ENCODE data around the gene OOSP4A.
"Not testable (repeated sequence)": the region's sequence is repeated elsewhere in the genome, so short reads cannot be mapped to it uniquely, and the experiment has no call there.

The OOSP4A gene

DNA sequence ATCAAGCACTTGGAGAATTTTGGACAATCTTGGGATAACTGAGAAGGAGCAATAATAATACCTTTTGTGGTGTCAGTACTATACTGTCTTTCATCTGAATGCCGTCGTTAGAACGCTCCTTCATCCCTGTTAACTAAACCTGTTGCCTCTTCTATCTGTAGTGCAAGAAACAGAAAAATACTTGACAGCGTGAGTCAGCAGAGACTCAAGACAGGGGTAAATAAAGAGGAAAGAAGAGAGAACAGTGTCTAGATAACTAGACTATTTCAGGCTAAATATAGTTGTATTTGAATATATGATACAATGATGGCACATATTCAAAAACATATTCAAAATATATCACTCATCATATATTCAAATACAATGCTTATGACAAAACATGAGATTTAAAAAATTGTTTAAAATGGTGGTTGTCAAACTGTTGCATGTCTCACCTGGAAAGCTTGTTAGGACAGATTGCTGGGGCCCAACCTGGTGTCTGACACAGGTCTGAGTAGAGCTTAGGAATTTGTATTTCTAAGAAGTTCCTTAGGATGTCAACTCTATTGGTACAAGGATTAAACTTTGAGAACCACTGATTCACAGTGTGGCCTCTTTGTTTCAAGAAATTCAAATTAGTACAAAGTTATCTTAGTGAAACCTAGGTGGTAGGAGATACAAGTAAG is 17.4 kb downstream of the OOSP4A start:
- Histone ChIP-seq H3K36me3 (ENCODE audit: control insufficient read depth, insufficient read depth, low read length) (no peaks in the 10 kb centered on the region), H3K27me3 (replicated peaks; ENCODE audit: control insufficient read depth, insufficient read depth, low read length) (peaks cover 1% of the 10 kb centered on the region), H3K4me3 (replicated peaks; ENCODE audit: low read depth, low read length) (no peak overlapping the region)
- TF ChIP-seq, protein P1, sequence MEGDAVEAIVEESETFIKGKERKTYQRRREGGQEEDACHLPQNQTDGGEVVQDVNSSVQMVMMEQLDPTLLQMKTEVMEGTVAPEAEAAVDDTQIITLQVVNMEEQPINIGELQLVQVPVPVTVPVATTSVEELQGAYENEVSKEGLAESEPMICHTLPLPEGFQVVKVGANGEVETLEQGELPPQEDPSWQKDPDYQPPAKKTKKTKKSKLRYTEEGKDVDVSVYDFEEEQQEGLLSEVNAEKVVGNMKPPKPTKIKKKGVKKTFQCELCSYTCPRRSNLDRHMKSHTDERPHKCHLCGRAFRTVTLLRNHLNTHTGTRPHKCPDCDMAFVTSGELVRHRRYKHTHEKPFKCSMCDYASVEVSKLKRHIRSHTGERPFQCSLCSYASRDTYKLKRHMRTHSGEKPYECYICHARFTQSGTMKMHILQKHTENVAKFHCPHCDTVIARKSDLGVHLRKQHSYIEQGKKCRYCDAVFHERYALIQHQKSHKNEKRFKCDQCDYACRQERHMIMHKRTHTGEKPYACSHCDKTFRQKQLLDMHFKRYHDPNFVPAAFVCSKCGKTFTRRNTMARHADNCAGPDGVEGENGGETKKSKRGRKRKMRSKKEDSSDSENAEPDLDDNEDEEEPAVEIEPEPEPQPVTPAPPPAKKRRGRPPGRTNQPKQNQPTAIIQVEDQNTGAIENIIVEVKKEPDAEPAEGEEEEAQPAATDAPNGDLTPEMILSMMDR (IDR thresholded peaks at IDR 0.05; ENCODE audit: insufficient read depth, low read length, poor library complexity, severe bottlenecking): no peak
- DNase-seq (ENCODE audit: extremely low read depth, insufficient read length): no peak

DNA sequence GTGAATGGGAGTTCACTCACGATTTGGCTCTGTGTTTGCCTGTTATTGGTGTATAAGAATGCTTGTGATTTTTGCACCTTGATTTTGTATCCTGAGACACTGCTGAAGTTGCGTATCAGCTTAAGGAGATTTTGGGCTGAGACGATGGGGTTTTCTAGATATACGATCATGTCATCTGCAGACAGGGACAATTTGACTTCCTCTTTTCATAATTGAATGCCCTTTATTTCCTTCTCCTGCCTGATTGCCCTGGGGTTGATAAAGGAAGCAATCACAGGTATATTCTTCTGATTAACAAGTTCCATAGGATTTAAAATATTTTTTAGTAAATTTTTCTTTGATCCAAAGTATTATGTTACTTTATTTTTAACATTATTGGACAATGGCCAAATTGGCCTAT is 18.2 kb downstream of the OOSP4A start:
- not testable (repeated sequence) for H3K27me3 ChIP-seq (replicated peaks; ENCODE audit: control insufficient read depth, insufficient read depth, low read length); H3K36me3 ChIP-seq (ENCODE audit: control insufficient read depth, insufficient read depth, low read length); DNase-seq (ENCODE audit: extremely low read depth, insufficient read length); H3K4me3 ChIP-seq (replicated peaks; ENCODE audit: low read depth, low read length)

DNA sequence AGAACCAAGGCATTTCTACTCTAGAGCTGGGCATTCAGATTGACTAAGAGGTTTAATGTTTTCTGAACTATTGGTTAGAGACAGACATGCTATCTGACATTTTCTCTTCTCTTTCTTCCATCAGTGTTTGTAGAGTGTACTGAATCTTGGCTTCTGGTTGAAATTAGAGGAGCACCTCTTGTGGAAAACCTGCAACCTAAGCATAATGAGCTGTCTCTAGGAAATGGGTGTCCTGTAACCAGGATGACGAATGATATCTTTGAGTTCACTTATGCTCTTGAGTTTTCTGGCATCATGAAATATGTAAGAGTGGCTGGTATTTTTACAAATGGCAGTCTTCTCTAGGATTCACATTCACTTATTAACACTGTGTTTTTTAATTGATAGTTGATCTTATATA is 19.4 kb downstream of the OOSP4A start:
- TF ChIP-seq, protein P1 (IDR thresholded peaks at IDR 0.05; ENCODE audit: insufficient read depth, low read length, poor library complexity, severe bottlenecking): no peak
- no peak for DNase-seq (ENCODE audit: extremely low read depth, insufficient read length)
- no peaks in the 10 kb centered on the region for H3K36me3 ChIP-seq (ENCODE audit: control insufficient read depth, insufficient read depth, low read length)
- no peak overlapping the region for H3K4me3 ChIP-seq (replicated peaks; ENCODE audit: low read depth, low read length)
- H3K27me3 ChIP-seq (replicated peaks; ENCODE audit: control insufficient read depth, insufficient read depth, low read length): peaks cover 1% of the 10 kb centered on the region

DNA sequence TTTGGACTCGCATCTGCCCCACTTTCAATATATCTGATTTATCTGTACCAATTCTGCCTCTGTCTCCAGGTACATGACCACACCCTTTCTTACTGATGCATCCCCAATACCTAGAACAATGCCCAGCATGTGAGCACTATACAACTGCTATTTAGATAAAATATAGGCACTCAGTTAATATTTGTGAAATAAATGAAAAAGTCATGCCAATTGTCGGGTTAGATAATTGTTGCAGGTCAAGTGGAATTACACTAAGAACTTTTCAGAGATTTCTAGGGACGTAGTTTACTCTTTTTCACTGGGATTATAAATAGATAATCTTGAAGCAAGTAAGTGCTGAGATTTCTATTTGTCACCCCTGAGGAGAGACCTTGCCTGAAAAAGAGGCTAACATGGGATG is 20.5 kb downstream of the OOSP4A start:
- Histone ChIP-seq H3K4me3 (replicated peaks; ENCODE audit: low read depth, low read length) (no peak overlapping the region), H3K36me3 (ENCODE audit: control insufficient read depth, insufficient read depth, low read length) (no peaks in the 10 kb centered on the region), H3K27me3 (replicated peaks; ENCODE audit: control insufficient read depth, insufficient read depth, low read length) (peaks cover 1% of the 10 kb centered on the region)
- no peak for DNase-seq (ENCODE audit: extremely low read depth, insufficient read length)
- TF ChIP-seq, protein P1 (IDR thresholded peaks at IDR 0.05; ENCODE audit: insufficient read depth, low read length, poor library complexity, severe bottlenecking): no peak

DNA sequence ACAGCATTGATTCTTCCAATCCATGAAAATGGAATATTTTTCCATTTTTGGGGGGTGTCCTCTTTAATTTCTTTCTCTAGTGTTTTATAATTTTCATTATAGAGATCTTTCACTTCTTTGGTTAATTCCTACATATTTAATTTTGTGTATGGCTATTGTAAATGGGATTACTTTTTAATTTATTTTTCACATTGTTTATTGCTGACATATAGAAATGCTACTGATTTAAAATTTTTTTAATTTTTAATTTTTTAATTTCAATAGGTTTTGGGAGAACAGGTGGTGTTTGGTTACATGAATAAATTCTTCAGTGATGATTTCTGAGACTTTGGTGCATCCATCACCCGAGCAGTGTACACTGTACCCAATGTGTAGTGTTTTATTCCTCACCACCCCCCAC is 26.6 kb downstream of the OOSP4A start:
- no peak for DNase-seq (ENCODE audit: extremely low read depth, insufficient read length)
- no peak overlapping the region for H3K4me3 ChIP-seq (replicated peaks; ENCODE audit: low read depth, low read length)
- H3K36me3 ChIP-seq (ENCODE audit: control insufficient read depth, insufficient read depth, low read length): no peaks in the 10 kb centered on the region
- TF ChIP-seq, protein P1 (IDR thresholded peaks at IDR 0.05; ENCODE audit: insufficient read depth, low read length, poor library complexity, severe bottlenecking): no peak
- no peaks in the 10 kb centered on the region for H3K27me3 ChIP-seq (replicated peaks; ENCODE audit: control insufficient read depth, insufficient read depth, low read length)

DNA sequence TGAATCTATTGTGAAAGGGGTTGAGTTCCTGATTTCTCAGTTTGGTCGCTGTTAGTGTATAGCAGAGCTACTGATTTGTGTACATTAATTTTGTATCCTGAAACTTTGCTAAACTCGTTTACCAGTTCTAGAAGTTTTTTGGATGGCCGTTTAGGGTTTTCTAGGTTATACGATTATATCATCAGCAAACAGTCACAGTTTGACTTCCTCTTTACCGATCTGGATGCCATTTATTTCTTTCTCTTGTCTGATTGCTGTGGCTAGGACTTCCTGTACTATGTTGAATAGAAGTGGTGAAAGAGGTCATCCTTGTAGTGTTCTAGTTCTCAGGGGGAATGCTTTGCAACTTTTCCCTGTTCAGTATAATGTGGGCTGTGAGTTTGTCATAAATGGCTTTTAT is 28.6 kb downstream of the OOSP4A start:
- DNase-seq (ENCODE audit: extremely low read depth, insufficient read length): no peak

More for the DNA sequence above, 28.6 kb downstream of the OOSP4A start:
- Histone ChIP-seq H3K4me3 (replicated peaks; ENCODE audit: low read depth, low read length) (no peak overlapping the region), H3K27me3 (replicated peaks; ENCODE audit: control insufficient read depth, insufficient read depth, low read length) (no peaks in the 10 kb centered on the region), H3K36me3 (ENCODE audit: control insufficient read depth, insufficient read depth, low read length) (no peaks in the 10 kb centered on the region)
- TF ChIP-seq, protein P1 (IDR thresholded peaks at IDR 0.05; ENCODE audit: insufficient read depth, low read length, poor library complexity, severe bottlenecking): no peak

All from GM06990 (cell line).